GM10847 (cell line): ENCODE measurements around the gene EFCAB12.

Experiments used
- POLR2A ChIP-seq: IDR thresholded peaks from 2 replicates; pipeline ENCODE4 v1.6.1; 2011; ENCODE audit not compliant: insufficient read length; ENCODE audit errors: extremely low read depth

The EFCAB12 gene

GRCh38 chr3:129416415-129416814 lies 12.0 kb downstream of the EFCAB12 start:
- no peak for TF ChIP-seq POLR2A

- no peak for TF ChIP-seq POLR2A
Observed at GRCh38 chr3:129415830-129416229, 12.6 kb downstream of the EFCAB12 start.

- no peak for TF ChIP-seq POLR2A
Observed at GRCh38 chr3:129415378-129415777, 13.1 kb downstream of the EFCAB12 start.

GRCh38 chr3:129413687-129414506 lies 14.5 kb downstream of the EFCAB12 start:
- no peak for TF ChIP-seq POLR2A

- TF ChIP-seq POLR2A, result no peak
Observed at GRCh38 chr3:129412542-129413198, 15.8 kb downstream of the EFCAB12 start.

- no peak for TF ChIP-seq POLR2A
Observed at GRCh38 chr3:129410971-129411370, 17.5 kb downstream of the EFCAB12 start.

GRCh38 chr3:129409541-129409940 lies 18.9 kb downstream of the EFCAB12 start:
- TF ChIP-seq POLR2A, result no peak

GRCh38 chr3:129404610-129405009 lies 23.8 kb downstream of the EFCAB12 start:
- no peak for TF ChIP-seq POLR2A

- TF ChIP-seq POLR2A, result no peak
Observed at GRCh38 chr3:129404130-129404529, 24.3 kb downstream of the EFCAB12 start.

- no peak for TF ChIP-seq POLR2A
Observed at GRCh38 chr3:129403450-129403849, 25.0 kb downstream of the EFCAB12 start.

GRCh38 chr3:129402616-129403015 lies 25.8 kb downstream of the EFCAB12 start:
- TF ChIP-seq POLR2A, result no peak

GRCh38 chr3:129402210-129402609 lies 26.2 kb downstream of the EFCAB12 start:
- TF ChIP-seq POLR2A, result no peak

GRCh38 chr3:129399895-129400357 lies 28.5 kb downstream of the EFCAB12 start:
- no peak for TF ChIP-seq POLR2A

GRCh38 chr3:129399145-129399894 lies 29.1 kb downstream of the EFCAB12 start:
- peak; percentile 9 for TF ChIP-seq POLR2A

GRCh38 chr3:129398803-129399144 lies 29.7 kb downstream of the EFCAB12 start:
- TF ChIP-seq POLR2A, result no peak

- TF ChIP-seq POLR2A, result no peak
Observed at GRCh38 chr3:129393271-129393670, 35.2 kb downstream of the EFCAB12 start.
